OCI-LY1 (cell line): Measurements from ENCODE around the gene CFAP47.

Experiments
- EZH2 ChIP-seq: fragments of 200-600 bp; sonication (generic), shearing (Covaris generic); IDR thresholded peaks from 2 replicates; pipeline ENCODE4 v1.8.0; 2017; ENCODE audit warnings: borderline replicate concordance, mixed run types, mild to moderate bottlenecking, antibody characterized with exemption, low read length, moderate library complexity, mixed read lengths
- TF ChIP-seq, protein P1 (sequence below): fragments of 200-600 bp; sonication (generic), shearing (Covaris generic); IDR thresholded peaks from 2 replicates; pipeline ENCODE4 v1.5.1; 2017; ENCODE audit warnings: mild to moderate bottlenecking, antibody characterized with exemption, low read length, moderate library complexity, mixed read lengths

DNA sequence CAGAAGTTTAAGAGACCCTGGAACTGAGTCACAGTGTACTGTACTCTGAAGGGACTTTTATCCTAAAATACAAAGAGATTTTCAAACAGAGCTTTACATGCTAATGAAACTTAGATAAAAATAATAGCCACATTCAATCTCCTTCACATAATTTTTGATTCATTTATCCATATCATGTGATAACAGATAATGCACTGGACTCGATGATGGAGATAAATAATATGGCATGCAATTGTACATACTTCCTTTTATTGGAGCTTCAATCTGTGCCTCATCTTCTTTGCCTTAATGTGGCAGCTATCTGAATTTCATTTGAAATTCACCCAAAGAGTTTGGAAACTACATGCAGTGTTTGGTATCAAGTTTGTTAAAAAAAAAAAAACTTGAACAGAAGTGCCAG lies 390.6 kb downstream of the CFAP47 start:
- TF ChIP-seq EZH2, result no peak
- TF ChIP-seq, protein P1, sequence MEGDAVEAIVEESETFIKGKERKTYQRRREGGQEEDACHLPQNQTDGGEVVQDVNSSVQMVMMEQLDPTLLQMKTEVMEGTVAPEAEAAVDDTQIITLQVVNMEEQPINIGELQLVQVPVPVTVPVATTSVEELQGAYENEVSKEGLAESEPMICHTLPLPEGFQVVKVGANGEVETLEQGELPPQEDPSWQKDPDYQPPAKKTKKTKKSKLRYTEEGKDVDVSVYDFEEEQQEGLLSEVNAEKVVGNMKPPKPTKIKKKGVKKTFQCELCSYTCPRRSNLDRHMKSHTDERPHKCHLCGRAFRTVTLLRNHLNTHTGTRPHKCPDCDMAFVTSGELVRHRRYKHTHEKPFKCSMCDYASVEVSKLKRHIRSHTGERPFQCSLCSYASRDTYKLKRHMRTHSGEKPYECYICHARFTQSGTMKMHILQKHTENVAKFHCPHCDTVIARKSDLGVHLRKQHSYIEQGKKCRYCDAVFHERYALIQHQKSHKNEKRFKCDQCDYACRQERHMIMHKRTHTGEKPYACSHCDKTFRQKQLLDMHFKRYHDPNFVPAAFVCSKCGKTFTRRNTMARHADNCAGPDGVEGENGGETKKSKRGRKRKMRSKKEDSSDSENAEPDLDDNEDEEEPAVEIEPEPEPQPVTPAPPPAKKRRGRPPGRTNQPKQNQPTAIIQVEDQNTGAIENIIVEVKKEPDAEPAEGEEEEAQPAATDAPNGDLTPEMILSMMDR, result no peak
